Measurements from ENCODE around the gene OSBPL8.

GRCh38 chr12:76544601-76545261 lies 14.8 kb downstream of the OSBPL8 start:
- no peak for TF ChIP-seq CTCF (IDR thresholded peaks at IDR 0.05 in 4 of 5, conservative IDR thresholded peaks at IDR 0.05 in 1 of 5)
- no peak for TF ChIP-seq POLR2A (IDR thresholded peaks at IDR 0.05)
